ENCODE results near the gene P4HA1.

Gene P4HA1

DNA sequence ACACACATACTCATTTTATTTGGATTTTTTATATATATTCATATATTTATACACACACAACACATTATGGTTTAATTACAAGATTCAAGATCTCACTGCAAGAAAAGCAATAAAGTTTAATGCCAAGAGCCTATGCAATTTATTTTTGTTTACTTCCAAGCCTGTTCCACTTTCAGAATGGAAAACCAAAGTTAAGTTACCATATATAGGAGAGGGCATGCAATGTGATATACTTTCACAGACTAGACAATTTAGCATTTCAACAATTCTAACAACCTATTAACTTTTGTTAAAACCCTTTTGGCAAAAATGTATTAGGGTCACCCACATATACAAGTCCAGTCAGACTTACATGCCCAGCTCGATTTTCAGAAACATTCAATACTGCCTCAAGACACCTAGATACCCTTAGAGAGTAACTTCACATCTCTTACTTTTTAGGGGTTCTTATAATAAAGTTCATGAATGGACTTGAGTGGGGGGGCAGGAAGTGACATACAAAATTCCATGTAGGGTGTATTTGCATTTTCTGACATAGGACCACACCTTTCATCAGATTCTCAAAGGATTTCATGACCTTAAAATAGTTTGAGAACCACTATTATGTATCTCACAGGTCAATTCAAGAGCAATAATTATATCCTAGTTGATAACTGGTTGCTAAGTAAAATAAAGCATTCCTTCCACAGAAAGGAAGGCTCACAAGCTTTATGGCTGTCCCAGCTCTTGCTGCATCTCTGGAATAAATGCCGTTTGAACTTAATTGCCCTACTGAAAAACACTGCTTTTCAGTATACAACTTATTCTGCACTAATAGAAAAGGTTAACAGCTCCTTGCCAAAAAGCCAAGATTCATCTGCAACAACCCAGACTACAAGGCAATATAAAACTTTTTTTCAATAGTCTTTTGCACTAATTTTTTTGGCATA lies 2.5 kb downstream of the P4HA1 start:
- DNase-seq: no peak

GRCh38 chr10:73092830-73093229 lies 3.8 kb downstream of the P4HA1 start:
- DNase-seq: no peak

DNA sequence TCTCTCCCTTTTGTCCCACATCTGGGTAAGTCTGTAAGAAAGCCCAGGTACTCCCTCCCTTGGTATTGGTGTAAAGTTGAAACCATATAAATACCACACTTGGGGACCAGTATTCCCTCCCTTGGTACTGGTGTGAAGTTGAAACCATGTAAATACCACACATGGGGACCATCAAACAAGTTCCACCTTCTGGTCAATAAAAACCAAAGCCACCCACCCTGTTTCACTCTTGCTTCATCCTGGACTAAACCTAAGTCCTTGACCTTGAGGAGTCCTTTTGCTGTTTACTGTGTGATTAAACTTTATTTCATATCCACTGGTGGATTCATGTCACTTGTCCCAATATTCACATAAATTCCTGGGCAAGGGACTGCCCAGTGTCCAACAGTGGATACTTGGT lies 8.4 kb downstream of the P4HA1 start:
- DNase-seq: no peak

GRCh38 chr10:73086816-73087215 lies 9.8 kb downstream of the P4HA1 start:
- DNase-seq: no peak

GRCh38 chr10:73084209-73084608 lies 12.5 kb downstream of the P4HA1 start:
- DNase-seq: no peak

DNA sequence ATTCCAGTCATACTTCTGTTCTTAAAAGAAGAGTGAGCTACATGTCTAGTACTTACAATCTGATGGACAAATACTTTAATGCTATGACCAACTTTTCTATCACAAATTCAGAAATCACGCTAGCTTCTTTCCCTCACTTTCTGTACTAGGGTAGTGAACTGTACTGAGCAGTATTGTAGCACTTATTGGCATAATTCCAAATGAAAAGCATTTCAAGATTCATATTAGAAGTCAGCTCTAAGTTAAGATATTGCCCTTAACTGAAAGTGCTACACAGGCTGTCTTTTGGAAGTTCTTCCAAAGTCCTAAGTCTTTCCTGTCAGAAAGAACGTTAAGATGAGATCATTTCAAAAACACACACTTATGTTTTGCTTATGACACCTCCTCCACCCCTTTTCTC lies 13.4 kb downstream of the P4HA1 start:
- DNase-seq: no peak

DNA sequence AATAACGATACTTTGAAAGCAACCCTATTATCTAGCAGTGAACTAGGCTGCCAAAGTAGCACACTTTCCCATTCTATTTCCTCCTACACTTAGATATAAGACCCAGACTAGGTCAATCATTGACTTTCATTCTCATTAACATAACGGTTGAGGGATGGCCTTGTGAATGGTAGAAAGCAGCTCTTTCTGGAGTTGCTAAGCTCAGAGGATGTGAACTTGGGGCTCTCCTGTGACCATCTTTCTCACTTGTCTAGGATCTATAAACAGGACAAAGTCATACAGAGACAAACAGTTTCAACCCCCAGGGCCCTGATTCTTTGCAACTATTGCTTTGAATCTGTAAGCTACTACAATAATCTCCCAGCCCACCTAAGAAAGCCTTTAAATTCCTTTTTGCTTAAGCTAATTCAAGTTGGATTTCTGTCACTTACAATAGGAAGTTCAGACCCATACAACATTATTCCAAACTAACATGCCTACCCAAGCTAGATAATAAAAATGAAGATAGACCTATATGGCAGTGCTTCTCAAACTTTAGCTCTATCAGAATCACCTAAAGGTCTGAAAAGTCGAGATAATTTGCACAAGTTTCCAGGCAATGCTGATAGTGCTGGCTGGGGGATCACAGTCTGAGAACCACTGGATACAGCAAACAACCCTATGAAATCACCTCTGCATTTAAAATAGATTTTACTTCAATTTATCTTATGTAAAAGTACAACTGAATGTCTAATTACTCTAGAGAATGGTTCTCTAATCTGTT lies 16.7 kb downstream of the P4HA1 start:
- no peak for DNase-seq

DNA sequence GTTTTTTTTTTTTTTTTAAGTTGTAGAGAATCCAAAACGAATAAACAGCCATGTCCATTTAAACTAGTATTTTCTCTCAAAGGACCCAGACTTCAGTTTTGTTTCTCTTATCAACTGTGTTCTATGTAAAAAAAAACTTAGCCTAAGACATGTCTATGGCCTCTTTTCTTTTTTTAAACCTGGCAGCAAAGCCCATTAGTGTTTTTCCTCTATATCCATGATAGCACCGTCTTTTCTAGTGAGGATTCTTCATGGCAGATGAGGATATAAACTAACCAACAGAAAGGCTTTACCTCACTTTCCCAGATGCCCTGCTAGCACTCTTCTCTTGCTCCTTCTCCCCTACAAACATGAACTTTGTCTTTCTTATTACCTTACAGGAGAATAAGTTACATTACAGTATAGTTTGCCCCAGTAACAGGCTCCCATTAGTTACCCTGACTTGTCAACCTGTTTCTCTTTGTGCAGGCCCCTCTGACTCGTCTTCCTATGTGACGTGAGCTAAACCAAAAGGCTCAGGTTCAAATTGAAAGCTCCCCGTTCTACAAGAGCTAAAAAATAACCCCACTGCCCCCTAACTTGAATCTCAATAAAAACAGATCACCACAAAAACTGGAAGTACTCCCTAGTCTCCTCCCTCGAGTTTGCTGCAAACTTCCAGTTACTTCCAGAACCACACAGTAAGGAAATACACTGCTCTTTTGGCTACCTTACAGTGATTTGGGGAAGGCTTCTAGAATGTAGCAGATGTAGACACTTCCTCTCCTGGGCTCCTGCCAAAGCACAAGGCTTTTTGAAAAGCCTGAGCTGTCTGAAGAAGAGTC lies 20.1 kb downstream of the P4HA1 start:
- DNase-seq: no peak

GRCh38 chr10:73075829-73076228 lies 20.8 kb downstream of the P4HA1 start:
- no peak for DNase-seq

DNA sequence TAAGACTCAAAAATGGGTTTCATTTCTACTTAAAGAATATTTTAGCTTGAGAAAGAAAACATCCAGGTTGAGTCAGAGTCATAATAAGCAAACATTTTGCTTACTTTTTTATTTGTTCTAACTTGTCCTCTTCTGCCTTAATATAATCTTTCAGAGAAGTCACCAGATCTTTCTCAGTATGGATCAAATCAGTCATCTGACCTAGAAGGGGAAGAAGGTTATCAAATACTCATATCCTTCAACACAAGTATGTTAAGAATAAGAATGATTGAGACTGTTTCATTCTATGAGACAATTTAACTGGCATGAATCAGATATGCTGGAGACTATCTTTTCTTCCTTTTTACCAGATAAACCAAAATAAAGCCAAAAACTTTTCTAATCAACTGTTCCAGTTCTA lies 23.0 kb downstream of the P4HA1 start:
- DNase-seq: no peak

DNA sequence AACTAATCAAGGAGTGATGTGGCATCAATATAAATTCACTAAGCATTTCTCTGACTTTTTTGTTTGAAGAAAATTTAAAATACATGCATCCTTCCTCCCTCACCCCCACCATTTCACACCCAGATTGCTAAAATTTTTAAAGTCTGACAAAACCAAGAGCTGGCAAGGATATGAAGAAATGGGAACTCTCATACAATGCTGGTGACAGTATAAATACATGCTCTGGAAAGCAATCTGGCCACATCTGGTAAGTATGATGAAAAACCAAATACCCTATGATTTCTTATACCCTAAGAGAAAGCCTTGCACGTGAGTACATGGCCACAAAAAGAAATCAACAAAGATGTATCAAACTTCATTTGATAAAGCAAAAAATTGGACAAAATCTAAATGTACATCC lies 31.2 kb downstream of the P4HA1 start:
- DNase-seq: no peak

DNA sequence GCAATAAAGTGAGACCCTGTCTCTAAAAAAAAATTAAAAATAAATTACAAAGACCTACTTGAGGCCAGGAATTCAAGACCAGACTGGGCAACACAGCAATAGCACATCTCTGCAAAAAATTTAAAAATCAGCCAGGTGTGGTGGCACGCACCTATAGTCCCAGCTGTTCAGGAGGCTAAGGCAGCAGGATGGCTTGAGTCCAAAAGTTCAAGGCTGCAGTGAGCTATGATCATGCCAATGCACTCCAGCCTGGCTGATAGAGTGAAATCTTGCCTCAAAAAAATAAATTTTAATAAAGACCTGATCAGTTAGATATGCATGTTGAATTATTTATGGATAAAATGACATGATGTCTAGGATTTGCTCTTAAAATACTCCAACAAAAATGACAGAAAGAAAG lies 34.9 kb downstream of the P4HA1 start:
- DNase-seq: no peak

- DNase-seq: no peak
Measured at GRCh38 chr10:73060738-73061635, 35.7 kb downstream of the P4HA1 start.

GRCh38 chr10:73060173-73060572 lies 36.5 kb downstream of the P4HA1 start:
- DNase-seq: no peak

DNA sequence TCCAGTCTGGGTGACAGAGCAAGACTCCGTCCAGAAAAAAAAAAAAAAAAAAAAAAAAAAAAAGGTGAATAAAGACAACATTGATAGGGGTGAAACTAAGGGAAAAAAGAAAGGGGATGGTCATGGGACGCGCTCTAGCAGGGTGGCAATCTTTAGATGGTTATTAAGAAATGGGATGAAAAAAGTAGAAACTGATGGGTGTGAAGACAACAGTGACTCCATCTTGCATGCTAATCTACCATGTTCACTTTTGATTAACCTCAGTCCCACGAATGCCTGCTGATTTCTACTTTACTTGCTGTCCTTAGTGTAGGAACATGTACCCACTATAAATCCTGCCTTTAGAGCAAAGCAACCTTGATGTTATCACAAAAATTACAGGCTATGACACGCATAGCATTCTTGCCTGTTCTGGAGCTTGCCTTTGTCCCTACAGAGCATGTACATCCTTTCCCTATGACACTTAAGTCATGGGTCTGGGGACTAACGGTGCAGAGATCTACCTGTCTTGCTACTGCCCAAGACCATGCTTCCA lies 38.5 kb downstream of the P4HA1 start:
- no peak for DNase-seq

GRCh38 chr10:73054286-73054685 lies 42.4 kb downstream of the P4HA1 start:
- no peak for DNase-seq

DNA sequence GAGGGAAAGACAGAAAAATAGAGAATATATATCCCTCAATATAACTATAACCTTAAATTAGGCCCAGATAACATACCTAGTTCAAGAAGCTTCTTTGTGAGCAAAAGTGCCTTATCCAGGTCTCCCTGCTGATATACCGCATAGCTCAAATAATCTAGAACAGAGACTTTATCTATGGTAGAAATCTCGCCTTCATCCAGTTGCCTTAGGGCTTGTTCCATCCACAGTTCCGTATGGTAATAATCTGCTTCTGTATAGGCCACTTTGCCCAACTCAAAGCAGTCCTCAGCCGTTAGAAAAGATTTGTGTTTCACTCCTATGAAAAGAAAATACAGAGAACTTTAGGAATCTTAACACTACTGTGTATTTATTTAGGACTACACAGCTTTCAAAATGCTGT lies 43.4 kb downstream of the P4HA1 start:
- no peak for DNase-seq

GRCh38 chr10:73044378-73045285 lies 52.0 kb downstream of the P4HA1 start:
- no peak for DNase-seq

- DNase-seq: no peak
Measured at GRCh38 chr10:73043766-73044377, 52.8 kb downstream of the P4HA1 start.

DNA sequence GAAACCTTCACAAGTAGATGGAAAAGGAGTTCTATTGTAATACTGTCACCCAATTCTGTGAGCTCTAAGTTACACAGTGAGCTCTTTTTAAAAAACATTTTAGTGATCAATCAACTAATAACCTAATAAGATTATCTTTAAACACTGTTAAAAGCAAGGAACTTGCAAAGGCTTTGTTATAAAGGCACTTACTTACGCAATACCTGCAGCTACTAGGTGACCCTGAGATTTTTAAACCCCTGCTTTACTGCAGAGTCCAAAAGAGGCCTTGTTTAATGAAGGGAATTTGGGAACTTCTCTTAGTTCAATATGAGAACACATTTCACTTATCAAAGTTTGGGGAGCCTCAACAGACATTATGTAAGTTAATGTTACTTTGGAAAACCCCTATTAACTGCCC lies 53.3 kb downstream of the P4HA1 start:
- DNase-seq: no peak

All from stimulated activated naive CD4-positive, alpha-beta T cell treated with Interleukin-2 at 50 U/mL for 16 hours (primary cell).